Thyroid gland (tissue), 4 donors: ENCODE measurements around the gene VGLL3. TPM values are rescaled to one million over a fixed set of nuclear protein-coding genes. Genes with fewer than 3 reads are reported as not detected.
A peak's percentile ranks its signal among the peaks of the same experiment; 100 is the strongest.
"Not testable (repeated sequence)": the region's sequence is repeated elsewhere in the genome, so short reads cannot be mapped to it uniquely, and the experiment has no call there.

ENCODE experiments used
- DNase-seq, 2 donors: peaks; one replicate each; pipeline ENCODE4 v3.0.0-alpha.2; 2019
- H3K27ac ChIP-seq, 3 donors: fragments of 200-600 bp; sonication (generic); 1 replicate in 2 of 3; 2 replicates in 1 of 3; pipeline ENCODE4 v1.5.1; 2016 to 2019; ENCODE audit warnings: mild to moderate bottlenecking in 1 of 3, moderate library complexity in 1 of 3
- H3K27me3 ChIP-seq: fragments of 200-600 bp; sonication (generic); one replicate; pipeline ENCODE4 v1.5.1; 2019
- H3K36me3 ChIP-seq, 2 donors: fragments of 200-600 bp; sonication (generic); one replicate each; pipeline ENCODE4 v1.5.1; 2016 to 2019
- H3K4me1 ChIP-seq, 2 donors: fragments of 200-600 bp; sonication (generic); one replicate each; pipeline ENCODE4 v1.5.1; 2017 to 2019
- H3K4me3 ChIP-seq, 3 donors: fragments of 200-600 bp; sonication (generic); replicated peaks in 1 of 3; 1 replicate in 2 of 3; 2 replicates in 1 of 3; pipeline ENCODE4 v1.5.1; 2016; ENCODE audit warnings: mild to moderate bottlenecking in 1 of 3
- H3K9me3 ChIP-seq: fragments of 200-600 bp; sonication (generic); one replicate; pipeline ENCODE4 v1.5.1; 2017
- CTCF ChIP-seq, 6 experiments: fragments of 200-600 bp in 3 of 6; fragments of 450-650 bp in 3 of 6; sonication (generic) in 3 of 6; IDR thresholded peaks; one replicate each; pipeline ENCODE4 v1.5.1; 2016 to 2019; ENCODE audit warnings: antibody characterized with exemption in 6 of 6, mild to moderate bottlenecking in 2 of 6, inconsistent platforms in 1 of 6, moderate library complexity in 1 of 6
- POLR2A ChIP-seq, 2 donors: fragments of 450-650 bp; IDR thresholded peaks; one replicate each; pipeline ENCODE4 v1.6.1; 2017; ENCODE audit warnings: antibody characterized with exemption in 2 of 2, mild to moderate bottlenecking in 2 of 2, moderate library complexity in 1 of 2
- WGBS, 2 donors: methylation state at CpG; one replicate each; pipeline ENCODE4 v1.1.5; 2017; 5-methylcytosine and 5-hydroxymethylcytosine counted together
- intact Hi-C: fragments of 100-400 bp; cut with DNase I; formaldehyde crosslinking; loops from one replicate; pipeline ENCODE4 v1.15.1; 2023
- total RNA-seq, 4 donors: library from RNA; depleted of rRNA; stranded (reverse); fragments of >200 nt; gene quantifications; one replicate each; pipeline ENCODE4 v1.2.3, GENCODE V29; 2016

Gene VGLL3
- total RNA-seq, 4 donors from 2014 or later = 3.0 to 18.7 (median 12.7) TPM

- TF ChIP-seq POLR2A (IDR thresholded peaks at IDR 0.05) (no peak), CTCF (IDR thresholded peaks at IDR 0.05) (no peak)
- 84 to 91% methylated on average over 2 of the region's 2 CpGs for WGBS, 2 donors
- Histone ChIP-seq H3K4me1 (no peaks in the 10 kb centered on the region), H3K36me3 (no peaks in the 10 kb centered on the region), H3K27ac (peak overlapping the region in 2 of 3 donors; percentile 10 to 13), H3K27me3 (no peaks in the 10 kb centered on the region), H3K4me3 (no peak overlapping the region), H3K9me3 (no peaks in the 10 kb centered on the region)
- intact Hi-C loops = no loop called here
- no peak for DNase-seq
These were observed 5.6 kb downstream of the VGLL3 start for GRCh38 chr3:86985181-86985826.

DNA sequence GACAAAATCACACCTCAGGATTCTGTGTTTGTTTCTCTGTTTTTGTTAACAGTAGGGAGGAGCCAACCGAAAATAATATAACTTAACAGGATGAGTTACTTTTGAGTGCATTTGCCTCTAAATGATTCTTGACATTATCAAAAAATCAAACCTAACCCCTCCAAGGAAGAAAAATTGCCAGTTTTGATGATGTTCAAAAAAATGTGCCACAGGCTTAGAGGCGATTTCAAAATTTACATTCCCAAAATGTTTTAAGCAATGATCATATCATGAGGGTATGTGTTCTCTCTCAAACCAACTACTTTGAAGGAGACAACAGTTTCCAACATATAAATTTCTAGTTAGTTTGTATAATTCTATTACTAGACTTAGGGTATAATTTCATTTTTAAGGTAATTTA, 6.7 kb downstream of the VGLL3 start:
- Histone ChIP-seq H3K27ac (no peak overlapping the region), H3K4me1 (no peaks in the 10 kb centered on the region), H3K9me3 (no peaks in the 10 kb centered on the region), H3K36me3 (no peaks in the 10 kb centered on the region), H3K27me3 (no peaks in the 10 kb centered on the region), H3K4me3 (no peak overlapping the region)
- no peak for DNase-seq
- 86 to 94% methylated on average over 2 of the region's 2 CpGs for WGBS, 2 donors
- TF ChIP-seq CTCF (IDR thresholded peaks at IDR 0.05) (no peak), POLR2A (IDR thresholded peaks at IDR 0.05) (no peak)
- intact Hi-C loops = no loop called here

- TF ChIP-seq POLR2A (IDR thresholded peaks at IDR 0.05) = no peak
- no peak for TF ChIP-seq CTCF (IDR thresholded peaks at IDR 0.05)
- no peaks in the 10 kb centered on the region for H3K36me3 ChIP-seq
- H3K27ac ChIP-seq = peak overlapping the region in 2 of 3 donors; percentile 41 to 49
- H3K4me1 ChIP-seq = no peaks in the 10 kb centered on the region
- no peak overlapping the region for H3K4me3 ChIP-seq
- WGBS, 2 donors = 68 to 74% methylated on average over 2 of the region's 2 CpGs
- no peak for DNase-seq
- no peaks in the 10 kb centered on the region for H3K27me3 ChIP-seq
- no peaks in the 10 kb centered on the region for H3K9me3 ChIP-seq
- intact Hi-C loops = no loop called here
These were observed 8.1 kb downstream of the VGLL3 start for GRCh38 chr3:86982883-86983282.

- intact Hi-C loops = no loop called here
- Histone ChIP-seq H3K36me3 (no peaks in the 10 kb centered on the region), H3K27me3 (no peaks in the 10 kb centered on the region), H3K9me3 (no peaks in the 10 kb centered on the region), H3K4me1 (no peaks in the 10 kb centered on the region), H3K27ac (peak overlapping the region in 2 of 3 donors; percentile 3 to 4), H3K4me3 (no peak overlapping the region)
- WGBS, 2 donors = 70 to 74% methylated on average over 6 of the region's 6 CpGs
- DNase-seq = no peak
- TF ChIP-seq POLR2A (IDR thresholded peaks at IDR 0.05) = no peak
- no peak for TF ChIP-seq CTCF (IDR thresholded peaks at IDR 0.05)
These were observed 12.8 kb downstream of the VGLL3 start for GRCh38 chr3:86978111-86978551.

GRCh38 chr3:86976219-86976618, 14.7 kb downstream of the VGLL3 start:
- TF ChIP-seq CTCF (IDR thresholded peaks at IDR 0.05) = no peak
- TF ChIP-seq POLR2A (IDR thresholded peaks at IDR 0.05) = no peak
- DNase-seq = no peak
- H3K27me3 ChIP-seq = no peaks in the 10 kb centered on the region
- intact Hi-C loops = no loop called here
- no peaks in the 10 kb centered on the region for H3K4me1 ChIP-seq
- H3K4me3 ChIP-seq = no peak overlapping the region
- H3K36me3 ChIP-seq = no peaks in the 10 kb centered on the region
- no peak overlapping the region for H3K27ac ChIP-seq
- H3K9me3 ChIP-seq = no peaks in the 10 kb centered on the region

DNA sequence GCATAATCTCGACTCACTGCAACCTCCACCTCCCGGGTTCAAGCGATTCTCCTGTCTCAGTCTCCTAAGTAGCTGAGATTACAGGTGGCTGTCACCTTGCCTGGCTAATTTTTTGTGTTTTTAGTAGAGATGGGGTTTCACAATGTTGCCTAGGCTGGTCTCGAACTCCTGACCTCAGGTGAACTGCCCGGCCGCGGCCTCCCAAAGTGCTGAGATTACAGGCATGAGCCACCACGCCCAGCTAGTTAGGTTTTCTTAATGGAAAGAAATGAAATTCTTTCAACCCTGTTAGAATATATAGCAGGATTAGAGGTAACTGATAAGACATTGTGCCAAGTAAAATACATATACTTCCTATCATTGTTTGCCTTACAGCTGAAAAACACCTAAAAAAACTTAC, 16.8 kb downstream of the VGLL3 start:
- H3K36me3 ChIP-seq, H3K4me1 ChIP-seq, H3K27me3 ChIP-seq, H3K4me3 ChIP-seq, DNase-seq, H3K27ac ChIP-seq, H3K9me3 ChIP-seq, intact Hi-C loops: not testable (repeated sequence)
- 94 to 96% methylated on average over 8 of the region's 8 CpGs for WGBS, 2 donors
